Heart left ventricle (tissue), 13 donors: ENCODE results near the gene PURB.

Source experiments
- POLR2A ChIP-seq, 2 donors: fragments of 450-650 bp; IDR thresholded peaks; one replicate each; pipeline ENCODE4 v1.6.1; 2017; ENCODE audit warnings: antibody characterized with exemption in 2 of 2, mild to moderate bottlenecking in 2 of 2, moderate library complexity in 2 of 2
- TF ChIP-seq, protein P1 (sequence below), 12 donors: fragments of 200-600 bp; sonication (generic) in 4 of 12; IDR thresholded peaks; one replicate each; pipeline versions ENCODE4 v1.5.0 to v1.8.0; 2018 to 2022; ENCODE audit warnings: antibody characterized with exemption in 12 of 12, mild to moderate bottlenecking in 5 of 12
- donor health status: ischemic (EF 13 %, LVEDD 7.1; RV severe dilation, severe dysfunction).
- donor health status: DM: no; HTN: yes; CAD: no.
- donor health status: DM: no; HTN: no; CAD: no.
- donor health status: ischemic (EF 25% LVEDD 6.9; RV normal size, moderate dysfunction).
- donor health status: ischemic (EF 25% LVEDD 5.7; RV mildly dilated, moderate dysfunction).
- donor health status: ischemic (EF 35%, LVEDD 5.7; RV mildly dilated, moderate dysfunction).
- donor health status: nonischemic (EF 11% LVEDD 7.7; RV severe dilation, severe dysfunction).
- donor health status: DM: yes; HTN: yes; CAD: no.
- donor health status: PGD.
- donor health status: ischemic (EF 29% LVEDD 5.4; RV normal size, mild dysfunction).
- donor health status: nonischemic (EF 23%, LVEDD 6.1; RV moderate dilation, normal function).

- TF ChIP-seq, protein P1, sequence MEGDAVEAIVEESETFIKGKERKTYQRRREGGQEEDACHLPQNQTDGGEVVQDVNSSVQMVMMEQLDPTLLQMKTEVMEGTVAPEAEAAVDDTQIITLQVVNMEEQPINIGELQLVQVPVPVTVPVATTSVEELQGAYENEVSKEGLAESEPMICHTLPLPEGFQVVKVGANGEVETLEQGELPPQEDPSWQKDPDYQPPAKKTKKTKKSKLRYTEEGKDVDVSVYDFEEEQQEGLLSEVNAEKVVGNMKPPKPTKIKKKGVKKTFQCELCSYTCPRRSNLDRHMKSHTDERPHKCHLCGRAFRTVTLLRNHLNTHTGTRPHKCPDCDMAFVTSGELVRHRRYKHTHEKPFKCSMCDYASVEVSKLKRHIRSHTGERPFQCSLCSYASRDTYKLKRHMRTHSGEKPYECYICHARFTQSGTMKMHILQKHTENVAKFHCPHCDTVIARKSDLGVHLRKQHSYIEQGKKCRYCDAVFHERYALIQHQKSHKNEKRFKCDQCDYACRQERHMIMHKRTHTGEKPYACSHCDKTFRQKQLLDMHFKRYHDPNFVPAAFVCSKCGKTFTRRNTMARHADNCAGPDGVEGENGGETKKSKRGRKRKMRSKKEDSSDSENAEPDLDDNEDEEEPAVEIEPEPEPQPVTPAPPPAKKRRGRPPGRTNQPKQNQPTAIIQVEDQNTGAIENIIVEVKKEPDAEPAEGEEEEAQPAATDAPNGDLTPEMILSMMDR (IDR thresholded peaks at IDR 0.05): no peak
- TF ChIP-seq POLR2A (IDR thresholded peaks at IDR 0.05): no peak
Observed at GRCh38 chr7:44846816-44847508, 38.4 kb downstream of the PURB start.
